NCI-H526 (cell line): ENCODE results near the gene SLC4A11.

Experiments
- DNase-seq, 2 experiments: peaks; one replicate each; lab custom pipeline; 2025; lab: John Stamatoyannopoulos, UW

The SLC4A11 gene

GRCh38 chr20:3246682-3247081 is 7.7 kb upstream of the SLC4A11 start:
- DNase-seq, result no peak

- no peak for DNase-seq
These were observed 6.7 kb upstream of the SLC4A11 start for GRCh38 chr20:3245711-3246110.

- no peak for DNase-seq
These were observed 6.2 kb upstream of the SLC4A11 start for GRCh38 chr20:3245156-3245555.

GRCh38 chr20:3244613-3245012 is 5.6 kb upstream of the SLC4A11 start:
- DNase-seq, result no peak

- no peak for DNase-seq
These were observed 4.8 kb upstream of the SLC4A11 start for GRCh38 chr20:3243718-3244358.

- DNase-seq, result no peak
These were observed 3.2 kb upstream of the SLC4A11 start for GRCh38 chr20:3242172-3242692.

- no peak for DNase-seq
These were observed 1.9 kb upstream of the SLC4A11 start for GRCh38 chr20:3240776-3241363.

- DNase-seq, result peak in 1 of 2 experiments; percentile 64
These were observed 1.1 kb upstream of the SLC4A11 start for GRCh38 chr20:3239867-3240775.

GRCh38 chr20:3238616-3239025 is 369 bp downstream of the SLC4A11 start:
- peak in 1 of 2 experiments; percentile 48 for DNase-seq

- DNase-seq, result no peak
These were observed 903 bp downstream of the SLC4A11 start for GRCh38 chr20:3237958-3238615.

- DNase-seq, result no peak
These were observed 1.7 kb downstream of the SLC4A11 start for GRCh38 chr20:3237011-3237957.

GRCh38 chr20:3235666-3236324 is 3.2 kb downstream of the SLC4A11 start:
- peak in 1 of 2 experiments; percentile 31 for DNase-seq

GRCh38 chr20:3233991-3234498 is 4.9 kb downstream of the SLC4A11 start:
- DNase-seq, result no peak

- no peak for DNase-seq
These were observed 5.6 kb downstream of the SLC4A11 start for GRCh38 chr20:3233131-3233990.

GRCh38 chr20:3231889-3232588 is 7.0 kb downstream of the SLC4A11 start:
- DNase-seq, result no peak

GRCh38 chr20:3231116-3231515 is 7.9 kb downstream of the SLC4A11 start:
- DNase-seq, result no peak

- no peak for DNase-seq
These were observed 9.2 kb downstream of the SLC4A11 start for GRCh38 chr20:3229798-3230197.

GRCh38 chr20:3229158-3229557 is 9.8 kb downstream of the SLC4A11 start:
- DNase-seq, result no peak

GRCh38 chr20:3228750-3229032 is 10.3 kb downstream of the SLC4A11 start:
- DNase-seq, result no peak
